Measurements from ENCODE around the gene POLR1B. TPM values are rescaled to one million over a fixed set of nuclear protein-coding genes. Genes with fewer than 3 reads are reported as not detected.
"Not testable (repeated sequence)": the region's sequence is repeated elsewhere in the genome, so short reads cannot be mapped to it uniquely, and the experiment has no call there.

POLR1B gene
- total and polyA plus RNA-seq, 5 donors, result 3.1 to 13.8 (median 10.2) TPM

- intact Hi-C loops (cut with DNase I), result no loop called here
These were observed 746 bp upstream of the POLR1B start for GRCh38 chr2:112541315-112542122.

GRCh38 chr2:112542984-112543661 is 858 bp downstream of the POLR1B start:
- WGBS, result 11% methylated on average over 18 of the region's 18 CpGs
- intact Hi-C loops (cut with DNase I), result no loop called here
- ATAC-seq (no peak), DNase-seq (no peak)
- Histone ChIP-seq H3K4me3 (ENCODE audit: low read length) (peak overlapping the region; percentile 77), H3K27ac (ENCODE audit: low read length) (no peak overlapping the region), H3K27me3 (ENCODE audit: control insufficient read depth, insufficient read depth) (no peaks in the 10 kb centered on the region), H3K4me1 (ENCODE audit: control insufficient read depth, insufficient read depth, low read length) (peaks cover 2% of the 10 kb centered on the region), H3K9me3 (ENCODE audit: control insufficient read depth, low read length) (no peaks in the 10 kb centered on the region)

More at GRCh38 chr2:112541315-112542122, 746 bp upstream of the POLR1B start:
- Histone ChIP-seq H3K27me3 (ENCODE audit: control insufficient read depth, insufficient read depth) (no peaks in the 10 kb centered on the region), H3K4me3 (ENCODE audit: low read length) (peak overlapping the region; percentile 77), H3K9me3 (ENCODE audit: control insufficient read depth, low read length) (no peaks in the 10 kb centered on the region), H3K27ac (ENCODE audit: low read length) (peak overlapping the region; percentile 81), H3K4me1 (ENCODE audit: control insufficient read depth, insufficient read depth, low read length) (peaks cover 2% of the 10 kb centered on the region)
- ATAC-seq, result peak; percentile 91 to 94
- peak; percentile 76 to 87 (median 84) for DNase-seq
- WGBS, result 17% methylated on average over 34 of the region's 34 CpGs

GRCh38 chr2:112547333-112547732 is 5.1 kb downstream of the POLR1B start:
- Histone ChIP-seq H3K4me1 (ENCODE audit: control insufficient read depth, insufficient read depth, low read length) (peaks cover 2% of the 10 kb centered on the region), H3K27ac (ENCODE audit: low read length) (no peak overlapping the region), H3K9me3 (ENCODE audit: control insufficient read depth, low read length) (no peaks in the 10 kb centered on the region), H3K4me3 (ENCODE audit: low read length) (no peak overlapping the region), H3K27me3 (ENCODE audit: control insufficient read depth, insufficient read depth) (no peaks in the 10 kb centered on the region)
- 84% methylated on average over 4 of the region's 4 CpGs for WGBS
- ATAC-seq (no peak), DNase-seq (no peak)
- intact Hi-C loops (cut with DNase I), result no loop called here

GRCh38 chr2:112548980-112549379 is 6.7 kb downstream of the POLR1B start:
- Histone ChIP-seq H3K4me1 (ENCODE audit: control insufficient read depth, insufficient read depth, low read length) (no peaks in the 10 kb centered on the region), H3K27ac (ENCODE audit: low read length) (no peak overlapping the region), H3K27me3 (ENCODE audit: control insufficient read depth, insufficient read depth) (no peaks in the 10 kb centered on the region), H3K4me3 (ENCODE audit: low read length) (no peak overlapping the region), H3K9me3 (ENCODE audit: control insufficient read depth, low read length) (no peaks in the 10 kb centered on the region)
- DNase-seq, result no peak
- WGBS, result 94% methylated on average over 2 of the region's 2 CpGs
- intact Hi-C loops (cut with DNase I), result no loop called here
- ATAC-seq, result no peak

DNA sequence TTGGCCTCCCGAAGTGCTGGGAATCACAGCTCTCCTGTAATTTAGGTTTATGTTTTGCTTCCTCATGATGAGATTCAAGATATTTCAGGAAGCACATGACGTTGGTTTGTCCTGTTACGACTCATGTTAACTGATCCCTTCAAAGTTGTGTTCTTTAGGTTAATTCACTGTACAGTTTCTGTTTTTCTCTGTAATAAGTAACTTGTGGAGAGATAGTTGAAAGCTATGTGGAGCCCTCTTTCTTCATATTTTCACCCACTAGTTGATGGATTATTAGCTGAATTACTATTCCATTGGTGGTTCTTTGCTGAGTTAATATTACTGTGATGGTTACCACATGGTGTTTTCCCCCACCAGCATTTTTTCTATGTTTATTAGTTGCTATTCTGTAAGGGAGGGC is 23.8 kb downstream of the POLR1B start:
- no peaks in the 10 kb centered on the region for H3K9me3 ChIP-seq (ENCODE audit: control insufficient read depth, low read length)
- DNase-seq, result no peak
- ATAC-seq, result no peak
- H3K27ac ChIP-seq (ENCODE audit: low read length), result no peak overlapping the region
- no peak overlapping the region for H3K4me3 ChIP-seq (ENCODE audit: low read length)
- intact Hi-C loops (cut with DNase I), result no loop called here
- 82% methylated on average over 3 of the region's 3 CpGs for WGBS
- no peaks in the 10 kb centered on the region for H3K27me3 ChIP-seq (ENCODE audit: control insufficient read depth, insufficient read depth)
- H3K4me1 ChIP-seq (ENCODE audit: control insufficient read depth, insufficient read depth, low read length), result no peaks in the 10 kb centered on the region

DNA sequence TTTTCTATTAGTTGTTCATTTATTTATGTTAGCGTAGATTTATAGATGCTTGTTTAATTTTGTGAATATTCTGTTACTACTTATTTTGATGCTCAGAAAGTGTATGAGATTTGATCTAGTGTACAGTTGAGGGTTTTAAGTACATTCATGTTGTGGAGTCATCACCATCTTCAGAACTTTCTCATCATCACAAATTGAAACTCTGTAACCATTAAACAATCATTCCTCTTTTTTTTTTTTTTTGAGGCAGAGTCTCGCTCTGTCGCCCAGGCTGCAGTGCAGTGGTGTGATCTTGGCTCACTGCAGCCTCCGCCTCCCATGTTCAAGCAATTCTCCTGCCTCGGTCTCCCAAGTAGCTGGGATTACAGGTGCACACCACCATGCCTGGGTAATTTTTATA is 24.2 kb downstream of the POLR1B start:
- H3K9me3 ChIP-seq (ENCODE audit: control insufficient read depth, low read length); H3K4me1 ChIP-seq (ENCODE audit: control insufficient read depth, insufficient read depth, low read length); H3K4me3 ChIP-seq (ENCODE audit: low read length); H3K27ac ChIP-seq (ENCODE audit: low read length); DNase-seq; H3K27me3 ChIP-seq (ENCODE audit: control insufficient read depth, insufficient read depth); ATAC-seq; intact Hi-C loops (cut with DNase I): not testable (repeated sequence)
- WGBS, result 98% methylated on average over 5 of the region's 5 CpGs

DNA sequence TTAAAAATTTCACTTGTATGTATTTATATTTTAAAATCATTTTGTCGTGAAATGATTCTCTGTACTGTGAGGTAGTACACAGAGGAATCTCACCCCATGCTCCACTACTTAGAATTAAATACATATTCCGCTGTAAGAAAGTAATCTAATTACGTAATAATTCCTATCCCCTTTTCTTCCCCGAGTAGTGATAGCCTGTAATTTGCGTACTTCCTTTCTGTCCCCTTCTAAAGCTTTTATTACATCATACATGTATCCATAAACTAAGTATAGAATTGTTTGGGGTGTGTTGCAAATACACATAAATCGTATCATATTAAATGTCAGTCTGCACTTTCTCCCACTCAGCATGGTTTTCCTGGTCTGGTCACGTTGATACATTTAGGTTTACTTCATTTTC is 29.7 kb downstream of the POLR1B start:
- H3K27ac ChIP-seq (ENCODE audit: low read length), result no peak overlapping the region
- ATAC-seq (no peak), DNase-seq (no peak)
- H3K9me3 ChIP-seq (ENCODE audit: control insufficient read depth, low read length), result no peaks in the 10 kb centered on the region
- intact Hi-C loops (cut with DNase I), result no loop called here
- 83% methylated on average over 7 of the region's 7 CpGs for WGBS
- H3K27me3 ChIP-seq (ENCODE audit: control insufficient read depth, insufficient read depth), result no peaks in the 10 kb centered on the region
- H3K4me1 ChIP-seq (ENCODE audit: control insufficient read depth, insufficient read depth, low read length), result no peaks in the 10 kb centered on the region
- no peak overlapping the region for H3K4me3 ChIP-seq (ENCODE audit: low read length)

DNA sequence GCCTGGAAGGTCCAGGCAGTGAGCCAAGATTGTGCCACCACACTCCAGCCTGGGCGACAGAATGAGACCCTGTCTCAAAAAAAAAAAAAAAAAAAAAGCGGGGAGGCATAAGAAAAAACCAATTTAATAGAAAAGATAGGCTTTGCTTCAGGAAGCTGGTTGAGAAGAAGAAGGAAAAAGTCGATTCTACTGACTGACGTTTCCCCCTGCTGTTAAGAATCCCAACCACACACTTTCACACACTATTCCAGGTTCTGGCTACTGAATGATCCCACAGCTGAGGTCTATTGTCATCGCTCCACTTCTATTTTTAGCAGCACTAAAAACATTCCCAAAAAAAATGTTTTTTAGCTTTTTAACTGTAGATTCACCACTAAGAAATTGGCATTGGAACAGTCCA is 35.5 kb downstream of the POLR1B start:
- H3K4me3 ChIP-seq (ENCODE audit: low read length), result no peak overlapping the region
- no peaks in the 10 kb centered on the region for H3K9me3 ChIP-seq (ENCODE audit: control insufficient read depth, low read length)
- DNase-seq, result no peak
- no peaks in the 10 kb centered on the region for H3K27me3 ChIP-seq (ENCODE audit: control insufficient read depth, insufficient read depth)
- ATAC-seq, result no peak
- 39% methylated on average over 5 of the region's 5 CpGs for WGBS
- intact Hi-C loops (cut with DNase I), result no loop called here
- no peaks in the 10 kb centered on the region for H3K4me1 ChIP-seq (ENCODE audit: control insufficient read depth, insufficient read depth, low read length)
- no peak overlapping the region for H3K27ac ChIP-seq (ENCODE audit: low read length)

DNA sequence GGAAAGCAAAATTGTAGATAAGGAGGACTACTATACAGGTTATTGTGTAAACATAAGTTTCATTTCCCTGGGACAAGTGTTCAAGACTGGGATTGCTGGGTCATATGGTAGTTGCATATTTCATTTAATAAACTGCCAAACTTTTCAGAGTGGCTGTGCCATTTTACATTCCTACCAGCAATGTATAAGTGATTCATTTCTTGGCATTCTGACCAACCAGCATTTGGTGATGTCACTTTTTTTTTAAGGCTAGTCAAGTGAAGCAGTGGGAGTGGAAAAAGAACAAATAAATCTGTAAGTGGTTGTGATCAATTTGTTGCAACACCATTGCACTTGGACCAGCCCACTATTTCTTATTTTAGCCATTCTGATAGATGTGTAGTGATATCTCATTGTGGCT is 37.0 kb downstream of the POLR1B start:
- Histone ChIP-seq H3K4me3 (ENCODE audit: low read length) (no peak overlapping the region), H3K4me1 (ENCODE audit: control insufficient read depth, insufficient read depth, low read length) (no peaks in the 10 kb centered on the region), H3K27me3 (ENCODE audit: control insufficient read depth, insufficient read depth) (no peaks in the 10 kb centered on the region), H3K27ac (ENCODE audit: low read length) (no peak overlapping the region), H3K9me3 (ENCODE audit: control insufficient read depth, low read length) (no peaks in the 10 kb centered on the region)
- intact Hi-C loops (cut with DNase I), result no loop called here
- ATAC-seq, result no peak
- DNase-seq, result no peak

GRCh38 chr2:112580084-112580483 is 37.8 kb downstream of the POLR1B start:
- intact Hi-C loops (cut with DNase I), result loop anchor here in 1 of 4 donors (5.0 kb wide), 1 partner anchor 98 kb away; the partner anchor contains the start of gene TTL
- Histone ChIP-seq H3K27ac (ENCODE audit: low read length) (no peak overlapping the region), H3K4me3 (ENCODE audit: low read length) (no peak overlapping the region), H3K9me3 (ENCODE audit: control insufficient read depth, low read length) (no peaks in the 10 kb centered on the region), H3K27me3 (ENCODE audit: control insufficient read depth, insufficient read depth) (no peaks in the 10 kb centered on the region), H3K4me1 (ENCODE audit: control insufficient read depth, insufficient read depth, low read length) (peaks cover under 1% of the 10 kb centered on the region)
- 92% methylated on average over 7 of the region's 7 CpGs for WGBS
- ATAC-seq, result no peak
- DNase-seq, result no peak

DNA sequence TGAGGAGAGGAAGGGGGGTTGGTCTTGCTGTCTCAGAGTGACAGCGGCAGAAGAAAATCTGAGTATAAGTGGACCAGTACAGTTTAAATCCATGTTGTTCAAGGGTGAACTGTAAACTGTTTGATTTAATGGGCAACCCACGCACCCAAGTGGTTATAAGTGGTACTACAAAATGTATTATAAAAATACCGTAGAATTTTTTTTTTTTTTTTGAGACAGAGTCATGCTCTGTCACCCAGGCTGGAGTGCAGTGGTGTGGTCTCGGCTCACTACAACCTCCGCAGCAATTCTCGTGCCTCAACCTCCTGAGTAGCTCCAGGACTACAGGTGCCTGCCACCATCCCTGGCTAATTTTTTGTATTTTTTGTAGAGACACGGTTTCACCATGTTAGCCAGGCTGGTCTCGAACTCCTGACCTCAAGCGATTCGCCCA is 40.1 kb downstream of the POLR1B start:
- ATAC-seq (no peak), DNase-seq (no peak)
- no peak overlapping the region for H3K27ac ChIP-seq (ENCODE audit: low read length)
- intact Hi-C loops (cut with DNase I), result loop anchor here in 1 of 4 donors (5.0 kb wide), 1 partner anchor 100 kb away; the partner anchor contains the start of gene TTL
- no peaks in the 10 kb centered on the region for H3K9me3 ChIP-seq (ENCODE audit: control insufficient read depth, low read length)
- no peaks in the 10 kb centered on the region for H3K27me3 ChIP-seq (ENCODE audit: control insufficient read depth, insufficient read depth)
- no peak overlapping the region for H3K4me3 ChIP-seq (ENCODE audit: low read length)
- WGBS, result 39% methylated on average over 10 of the region's 10 CpGs
- peaks cover 5% of the 10 kb centered on the region for H3K4me1 ChIP-seq (ENCODE audit: control insufficient read depth, insufficient read depth, low read length)

Data from right cardiac atrium (tissue), 5 donors.